Measurements from ENCODE around the gene PLCXD3.

Gene PLCXD3

GRCh38 chr5:41363343-41363986, 146.9 kb downstream of the PLCXD3 start:
- DNase-seq (ENCODE audit: low read depth): no peak
- no peak overlapping the region for H3K4me3 ChIP-seq (ENCODE audit: low read depth, low read length)
- TF ChIP-seq CTCF (IDR thresholded peaks at IDR 0.05; ENCODE audit: low read depth, low read length): no peak
- TF ChIP-seq MAX (IDR thresholded peaks at IDR 0.05; ENCODE audit: low read depth, low read length): no peak

- TF ChIP-seq POLR2A (IDR thresholded peaks at IDR 0.05; ENCODE audit: extremely low read depth, insufficient read length): no peak
- TF ChIP-seq CTCF (IDR thresholded peaks at IDR 0.05; ENCODE audit: low read depth, low read length): no peak
- no peak for DNase-seq (ENCODE audit: low read depth)
These were observed 153.6 kb downstream of the PLCXD3 start for GRCh38 chr5:41356786-41357185.

GRCh38 chr5:41349846-41350245, 160.6 kb downstream of the PLCXD3 start:
- DNase-seq (ENCODE audit: low read depth): no peak
- TF ChIP-seq MAX (IDR thresholded peaks at IDR 0.05; ENCODE audit: low read depth, low read length) (no peak), POLR2A (IDR thresholded peaks at IDR 0.05; ENCODE audit: extremely low read depth, insufficient read length) (no peak), CTCF (IDR thresholded peaks at IDR 0.05; ENCODE audit: low read depth, low read length) (no peak), MYC (IDR thresholded peaks at IDR 0.05; ENCODE audit: low read depth, low read length) (no peak)

More at GRCh38 chr5:41356786-41357185, 153.6 kb downstream of the PLCXD3 start:
- H3K4me3 ChIP-seq (ENCODE audit: low read depth, low read length): no peak overlapping the region

GRCh38 chr5:41347569-41347968, 162.8 kb downstream of the PLCXD3 start:
- no peak for TF ChIP-seq CTCF (IDR thresholded peaks at IDR 0.05; ENCODE audit: low read depth, low read length)
- TF ChIP-seq MYC (IDR thresholded peaks at IDR 0.05; ENCODE audit: low read depth, low read length): no peak
- no peak for TF ChIP-seq POLR2A (IDR thresholded peaks at IDR 0.05; ENCODE audit: extremely low read depth, insufficient read length)
- no peak for TF ChIP-seq MAX (IDR thresholded peaks at IDR 0.05; ENCODE audit: low read depth, low read length)
- no peak overlapping the region for H3K4me3 ChIP-seq (ENCODE audit: low read depth, low read length)
- no peak for DNase-seq (ENCODE audit: low read depth)

More at GRCh38 chr5:41349846-41350245, 160.6 kb downstream of the PLCXD3 start:
- H3K4me3 ChIP-seq (ENCODE audit: low read depth, low read length): no peak overlapping the region

- DNase-seq (ENCODE audit: low read depth): peak; percentile 4
- TF ChIP-seq MAX (IDR thresholded peaks at IDR 0.05; ENCODE audit: low read depth, low read length) (no peak), MYC (IDR thresholded peaks at IDR 0.05; ENCODE audit: low read depth, low read length) (no peak), CTCF (IDR thresholded peaks at IDR 0.05; ENCODE audit: low read depth, low read length) (no peak)
- no peak overlapping the region for H3K4me3 ChIP-seq (ENCODE audit: low read depth, low read length)
These were observed 163.8 kb downstream of the PLCXD3 start for GRCh38 chr5:41346609-41347008.

GRCh38 chr5:41345295-41345694, 165.1 kb downstream of the PLCXD3 start:
- no peak for TF ChIP-seq CTCF (IDR thresholded peaks at IDR 0.05; ENCODE audit: low read depth, low read length)
- no peak for TF ChIP-seq MYC (IDR thresholded peaks at IDR 0.05; ENCODE audit: low read depth, low read length)
- no peak for TF ChIP-seq MAX (IDR thresholded peaks at IDR 0.05; ENCODE audit: low read depth, low read length)
- no peak for TF ChIP-seq POLR2A (IDR thresholded peaks at IDR 0.05; ENCODE audit: extremely low read depth, insufficient read length)
- DNase-seq (ENCODE audit: low read depth): no peak
- no peak overlapping the region for H3K4me3 ChIP-seq (ENCODE audit: low read depth, low read length)
